ENCODE results near the gene TMEM236.

GRCh38 chr10:17808971-17809841, 57.2 kb downstream of the TMEM236 start, which contains the start of gene MRC1:
- no peak for TF ChIP-seq CTCF (conservative IDR thresholded peaks at IDR 0.05; ENCODE audit: low read length)
- TF ChIP-seq EZH2phosphoT487 (IDR thresholded peaks at IDR 0.05; ENCODE audit: borderline replicate concordance): no peak

Measured in Loucy (cell line).